HCT116 (cell line): ENCODE measurements around the gene TTC5. TPM values are rescaled to one million over a fixed set of nuclear protein-coding genes. Genes with fewer than 3 reads are reported as not detected.
A peak's percentile ranks its signal among the peaks of the same experiment; 100 is the strongest.

Experiments
- ATAC-seq: fragments of 200-7000 bp; cut with Tn5 transposase; 2 replicates; pipeline ENCODE4 v1.9.1; 2020; ENCODE audit warnings: mild to moderate bottlenecking, moderate library complexity
- BruUV-seq: library from RNA; stranded (reverse); fragments of 400-500 nt; replicated peaks from 2 replicates; lab custom pipeline; 2021; lab: Mats Ljungman, UMichigan
- CTCF ChIA-PET: fragments of 300-600 bp; sonication (Branson Sonifier 250); formaldehyde crosslinking; loops from one replicate; lab custom pipeline; 2021; ENCODE audit warnings: antibody characterized with exemption; lab: Charles Lee
- POLR2A ChIA-PET: fragments of 300-600, 350-600 bp; sonication (Branson Sonifier 250); formaldehyde crosslinking; loops from one replicate; lab custom pipeline; 2021; ENCODE audit warnings: antibody characterized with exemption; lab: Charles Lee
- RAD21 ChIA-PET, 2 experiments: fragments of 300-600 bp; sonication (Branson Sonifier 250); formaldehyde crosslinking; loops; one replicate each; lab custom pipeline; 2023; ENCODE audit warnings: low total read pairs in 2 of 2; ENCODE audit not compliant: uncharacterized antibody in 2 of 2, unreplicated experiment in 2 of 2, low non-redundant PET in 1 of 2; lab: Charles Lee
- DNase-seq: peaks from one replicate; pipeline ENCODE4 v3.0.0-alpha.2; 2010; ENCODE audit warnings: low read depth, low spot score
- H2AFZ ChIP-seq: fragments of 200-600 bp; shearing (Covaris generic), sonication (generic); 2 replicates; pipeline ENCODE4 v1.6.1; 2017; ENCODE audit warnings: low read depth, mixed run types, mixed read lengths, antibody characterized with exemption, low read length; ENCODE audit not compliant: poor library complexity, severe bottlenecking
- H3K27ac ChIP-seq: 2 replicates; pipeline ENCODE4 v1.5.1; 2012; ENCODE audit warnings: low read depth, low read length
- H3K27me3 ChIP-seq: fragments of 200-600 bp; sonication (generic); 2 replicates; pipeline ENCODE4 v1.6.1; 2016; ENCODE audit warnings: mixed run types, low read length, mixed read lengths; ENCODE audit not compliant: insufficient read depth
- H3K36me3 ChIP-seq, 2 experiments: fragments of 200-500 bp in 1 of 2; fragments of 200-600 bp in 1 of 2; sonication (Bioruptor generic) in 1 of 2; sonication (generic) in 1 of 2; 2 replicates each; pipeline versions ENCODE4 v1.5.1 to v1.6.1; 2014 to 2016; ENCODE audit warnings: low read length in 2 of 2, inconsistent platforms in 1 of 2, mixed read lengths in 1 of 2, mixed run types in 1 of 2; ENCODE audit not compliant: insufficient read depth in 2 of 2, control insufficient read depth in 1 of 2
- H3K4me1 ChIP-seq, 2 experiments: fragments of 200-600 bp in 1 of 2; sonication (generic) in 1 of 2; 2 replicates each; pipeline versions ENCODE4 v1.5.1 to v1.6.1; 2012 to 2017; ENCODE audit warnings: low read length in 2 of 2, inconsistent platforms in 1 of 2, mild to moderate bottlenecking in 1 of 2, mixed read lengths in 1 of 2, mixed run types in 1 of 2, moderate library complexity in 1 of 2; ENCODE audit not compliant: insufficient read depth in 2 of 2, control insufficient read depth in 1 of 2
- H3K4me2 ChIP-seq: fragments of 200-600 bp; sonication (generic); 2 replicates; pipeline ENCODE4 v1.6.1; 2017; ENCODE audit warnings: mixed run types, low read length, mixed read lengths
- H3K4me3 ChIP-seq, 2 experiments: fragments of 200-600 bp in 1 of 2; sonication (generic) in 1 of 2; replicated peaks in 1 of 2; 2 replicates each; pipeline ENCODE4 v1.5.1; 2011 to 2016; ENCODE audit warnings: low read length in 2 of 2, control low read depth in 1 of 2, low read depth in 1 of 2, mild to moderate bottlenecking in 1 of 2, mixed read lengths in 1 of 2, mixed run types in 1 of 2
- H3K79me2 ChIP-seq: fragments of 200-600 bp; sonication (generic); 2 replicates; pipeline ENCODE4 v1.6.1; 2017; ENCODE audit warnings: mild to moderate bottlenecking, mixed run types, low read length, moderate library complexity, mixed read lengths; ENCODE audit not compliant: insufficient read depth
- H3K9ac ChIP-seq: fragments of 200-600 bp; sonication (generic); 2 replicates; pipeline ENCODE4 v1.6.1; 2016; ENCODE audit warnings: low read length, mixed read lengths
- H3K9me2 ChIP-seq: fragments of 200-600 bp; sonication (generic), shearing (Covaris generic); 2 replicates; pipeline ENCODE4 v1.6.1; 2017; ENCODE audit warnings: mixed run types, mild to moderate bottlenecking, moderate library complexity; ENCODE audit not compliant: insufficient read depth
- H3K9me3 ChIP-seq, 2 experiments: fragments of 200-500 bp in 1 of 2; fragments of 200-600 bp in 1 of 2; sonication (Bioruptor generic) in 1 of 2; sonication (generic) in 1 of 2; 2 replicates each; pipeline ENCODE4 v1.6.1; 2014 to 2017; ENCODE audit warnings: low read length in 2 of 2, mixed read lengths in 2 of 2, inconsistent platforms in 1 of 2, low read depth in 1 of 2, mild to moderate bottlenecking in 1 of 2, mixed run types in 1 of 2, moderate library complexity in 1 of 2; ENCODE audit not compliant: control insufficient read depth in 1 of 2, insufficient read depth in 1 of 2
- H4K20me1 ChIP-seq: fragments of 200-600 bp; sonication (generic), shearing (Covaris generic); 2 replicates; pipeline ENCODE4 v1.6.1; 2017; ENCODE audit warnings: mixed run types, mild to moderate bottlenecking, moderate library complexity; ENCODE audit not compliant: insufficient read depth
- CEBPB ChIP-seq: IDR thresholded peaks from 2 replicates; pipeline ENCODE4 v1.6.1; 2012; ENCODE audit warnings: low read depth
- EGR1 ChIP-seq: IDR thresholded peaks from 2 replicates; pipeline ENCODE4 v1.6.1; 2012; ENCODE audit warnings: low read depth
- ELF1 ChIP-seq: IDR thresholded peaks from 2 replicates; pipeline ENCODE4 v1.6.1; 2012; ENCODE audit warnings: low read depth, borderline replicate concordance
- POLR2AphosphoS5 ChIP-seq: IDR thresholded peaks from 2 replicates; pipeline ENCODE4 v1.6.1; 2011; ENCODE audit warnings: mild to moderate bottlenecking, low read depth, low read length, moderate library complexity
- RAD21 ChIP-seq: IDR thresholded peaks from 2 replicates; pipeline ENCODE4 v1.6.1; 2012; ENCODE audit warnings: low read depth, mild to moderate bottlenecking
- SIN3A ChIP-seq: IDR thresholded peaks from 2 replicates; pipeline ENCODE4 v1.6.1; 2012; ENCODE audit warnings: low read depth
- SP1 ChIP-seq: IDR thresholded peaks from 2 replicates; pipeline ENCODE4 v1.6.1; 2012; ENCODE audit warnings: low read depth
- YY1 ChIP-seq: IDR thresholded peaks from 2 replicates; pipeline ENCODE4 v1.6.1; 2011; ENCODE audit warnings: low read length, low read depth, moderate library complexity, mild to moderate bottlenecking; ENCODE audit not compliant: insufficient replicate concordance; ENCODE audit errors: extremely low read depth
- intact Hi-C: fragments of 100-400 bp; cut with micrococcal nuclease; formaldehyde crosslinking; loops from 2 replicates; pipeline ENCODE4 v1.10.0; 2022
- total RNA-seq: library from RNA; stranded (reverse); gene quantifications from one replicate; pipeline ENCODE4 v1.2.1, GENCODE V29; 2021; ENCODE audit not compliant: unreplicated experiment
- TF ChIP-seq, protein P1 (sequence below): IDR thresholded peaks from 2 replicates; pipeline ENCODE4 v1.6.1; 2012
- TF ChIP-seq, protein P2 (sequence below), 3 experiments: fragments of 200-600 bp in 1 of 3; sonication (generic) in 1 of 3; IDR thresholded peaks in 2 of 3; conservative IDR thresholded peaks in 1 of 3; 2 replicates each; pipeline ENCODE4 v1.5.1; 2012 to 2017; ENCODE audit warnings: low read depth in 2 of 3, low read length in 2 of 3, antibody characterized with exemption in 1 of 3, borderline replicate concordance in 1 of 3, control low read depth in 1 of 3, mild to moderate bottlenecking in 1 of 3, mixed read lengths in 1 of 3, mixed run types in 1 of 3, moderate library complexity in 1 of 3; ENCODE audit not compliant: insufficient read depth in 1 of 3

The TTC5 gene
- total RNA-seq, 1 experiment from 2014 or later, result 23.3 TPM

DNA sequence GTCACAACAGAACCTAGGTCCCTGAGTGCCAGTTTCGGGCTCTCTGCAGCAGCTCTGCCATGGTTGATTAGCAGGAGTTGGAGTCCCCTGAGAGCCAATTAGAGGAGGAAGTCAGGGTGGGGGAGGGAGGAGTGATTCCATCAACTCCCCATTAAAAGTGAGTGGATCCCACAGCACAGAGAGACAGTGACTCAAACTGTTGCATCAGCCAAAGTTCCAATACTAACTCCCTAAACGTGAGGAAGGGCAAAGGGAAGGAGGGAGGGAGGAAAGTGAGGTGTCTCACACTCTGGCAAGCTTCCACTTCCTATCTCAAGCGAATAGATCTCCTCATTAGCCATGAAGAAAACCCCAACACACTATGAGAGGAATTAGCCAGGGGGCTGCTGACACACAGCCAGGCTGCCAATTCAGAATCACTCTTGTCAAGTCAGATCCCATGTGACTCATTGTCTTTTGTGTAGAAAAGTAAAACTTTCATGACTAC lies 43.1 kb downstream of the TTC5 start:
- no peaks in the 10 kb centered on the region for H3K9me3 ChIP-seq
- H3K4me1 ChIP-seq, result peaks cover 0 to 8% of the 10 kb centered on the region in 2 experiments; a peak in 1 of 4 replicates
- H3K4me3 ChIP-seq, result no peak overlapping the region
- H3K27ac ChIP-seq, result no peak overlapping the region
- no peaks in the 10 kb centered on the region for H4K20me1 ChIP-seq
- intact Hi-C loops, result no loop called here
- ChIA-PET CTCF (no interaction called here), RAD21 (no interaction called here), POLR2A (no interaction called here)
- peak; percentile 6 for DNase-seq
- no peaks in the 10 kb centered on the region for H3K9me2 ChIP-seq
- no peaks in the 10 kb centered on the region for H3K79me2 ChIP-seq
- TF ChIP-seq, protein P1, sequence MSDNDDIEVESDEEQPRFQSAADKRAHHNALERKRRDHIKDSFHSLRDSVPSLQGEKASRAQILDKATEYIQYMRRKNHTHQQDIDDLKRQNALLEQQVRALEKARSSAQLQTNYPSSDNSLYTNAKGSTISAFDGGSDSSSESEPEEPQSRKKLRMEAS, result no peak
- TF ChIP-seq YY1 (no peak), EGR1 (no peak), RAD21 (no peak), CEBPB (peak; percentile 33; the same call in 1 of the 2 replicates), ELF1 (no peak), SIN3A (no peak), POLR2AphosphoS5 (no peak), SP1 (0 out of 2 replicates have a peak, but pooled peaks have one; percentile 9)
- TF ChIP-seq, protein P2, sequence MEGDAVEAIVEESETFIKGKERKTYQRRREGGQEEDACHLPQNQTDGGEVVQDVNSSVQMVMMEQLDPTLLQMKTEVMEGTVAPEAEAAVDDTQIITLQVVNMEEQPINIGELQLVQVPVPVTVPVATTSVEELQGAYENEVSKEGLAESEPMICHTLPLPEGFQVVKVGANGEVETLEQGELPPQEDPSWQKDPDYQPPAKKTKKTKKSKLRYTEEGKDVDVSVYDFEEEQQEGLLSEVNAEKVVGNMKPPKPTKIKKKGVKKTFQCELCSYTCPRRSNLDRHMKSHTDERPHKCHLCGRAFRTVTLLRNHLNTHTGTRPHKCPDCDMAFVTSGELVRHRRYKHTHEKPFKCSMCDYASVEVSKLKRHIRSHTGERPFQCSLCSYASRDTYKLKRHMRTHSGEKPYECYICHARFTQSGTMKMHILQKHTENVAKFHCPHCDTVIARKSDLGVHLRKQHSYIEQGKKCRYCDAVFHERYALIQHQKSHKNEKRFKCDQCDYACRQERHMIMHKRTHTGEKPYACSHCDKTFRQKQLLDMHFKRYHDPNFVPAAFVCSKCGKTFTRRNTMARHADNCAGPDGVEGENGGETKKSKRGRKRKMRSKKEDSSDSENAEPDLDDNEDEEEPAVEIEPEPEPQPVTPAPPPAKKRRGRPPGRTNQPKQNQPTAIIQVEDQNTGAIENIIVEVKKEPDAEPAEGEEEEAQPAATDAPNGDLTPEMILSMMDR (IDR thresholded peaks at IDR 0.05 in 2 of 3, conservative IDR thresholded peaks at IDR 0.05 in 1 of 3; ENCODE audit: borderline replicate concordance in 1 of 3, insufficient read depth in 1 of 3, low read depth in 2 of 3, low read length in 2 of 3), result no peak
- no peaks in the 10 kb centered on the region for H3K27me3 ChIP-seq
- ATAC-seq, result no peak
- H3K36me3 ChIP-seq, result no peaks in the 10 kb centered on the region
- H3K4me2 ChIP-seq, result no peak overlapping the region
- H3K9ac ChIP-seq, result no peak overlapping the region
- no peak overlapping the region for H2AFZ ChIP-seq
- no TSS peak for BruUV-seq
